ENCODE results near the gene PCCA.

The PCCA gene

GRCh38 chr13:100176801-100177400 is 88.0 kb downstream of the PCCA start:
- no peak overlapping the region for H3K4me3 ChIP-seq (ENCODE audit: low read length)
- no peak for TF ChIP-seq ZNF274 (IDR thresholded peaks at IDR 0.05; ENCODE audit: low read depth, low read length)

DNA sequence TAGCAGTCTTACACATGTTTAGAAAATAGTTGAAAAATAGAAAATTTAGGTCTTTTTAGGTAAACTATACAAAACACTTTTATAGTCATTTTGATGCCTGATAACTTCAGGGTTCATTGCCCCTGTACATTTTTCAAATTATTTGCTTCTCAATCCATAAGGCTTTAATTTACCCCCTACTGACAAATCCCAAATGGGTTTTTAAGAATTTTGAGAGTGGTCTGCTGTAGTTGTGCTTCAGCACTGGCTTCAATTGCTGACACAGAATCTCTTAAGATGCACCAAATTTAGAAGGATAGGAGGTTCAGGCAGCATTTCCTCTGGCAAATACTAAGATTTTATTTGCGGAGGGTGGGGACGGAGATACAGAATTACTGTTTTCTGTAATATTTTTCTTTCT is 89.4 kb downstream of the PCCA start:
- no peak overlapping the region for H3K4me3 ChIP-seq (ENCODE audit: low read length)
- no peak for TF ChIP-seq ZNF274 (IDR thresholded peaks at IDR 0.05; ENCODE audit: low read depth, low read length)

DNA sequence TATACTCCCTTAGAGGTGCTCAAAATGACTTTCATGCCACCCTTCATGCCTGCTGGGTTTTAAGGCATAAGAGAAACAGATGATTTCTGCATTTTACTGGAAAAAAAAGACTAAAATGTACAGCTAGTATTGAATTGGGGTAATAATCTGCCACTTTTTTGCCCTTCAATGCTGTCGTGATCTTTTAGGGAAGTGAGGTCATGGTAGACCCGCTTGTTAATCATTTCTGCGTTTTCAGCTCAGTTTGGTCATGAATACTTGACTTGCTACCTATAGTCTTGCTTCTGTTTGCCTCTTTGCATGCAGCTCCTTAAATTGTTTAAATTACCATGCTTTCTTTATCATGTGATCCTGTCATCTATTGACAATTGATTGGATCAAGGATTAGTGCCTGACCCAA is 90.4 kb downstream of the PCCA start:
- no peak for TF ChIP-seq ZNF274 (IDR thresholded peaks at IDR 0.05; ENCODE audit: low read depth, low read length)
- no peak overlapping the region for H3K4me3 ChIP-seq (ENCODE audit: low read length)

DNA sequence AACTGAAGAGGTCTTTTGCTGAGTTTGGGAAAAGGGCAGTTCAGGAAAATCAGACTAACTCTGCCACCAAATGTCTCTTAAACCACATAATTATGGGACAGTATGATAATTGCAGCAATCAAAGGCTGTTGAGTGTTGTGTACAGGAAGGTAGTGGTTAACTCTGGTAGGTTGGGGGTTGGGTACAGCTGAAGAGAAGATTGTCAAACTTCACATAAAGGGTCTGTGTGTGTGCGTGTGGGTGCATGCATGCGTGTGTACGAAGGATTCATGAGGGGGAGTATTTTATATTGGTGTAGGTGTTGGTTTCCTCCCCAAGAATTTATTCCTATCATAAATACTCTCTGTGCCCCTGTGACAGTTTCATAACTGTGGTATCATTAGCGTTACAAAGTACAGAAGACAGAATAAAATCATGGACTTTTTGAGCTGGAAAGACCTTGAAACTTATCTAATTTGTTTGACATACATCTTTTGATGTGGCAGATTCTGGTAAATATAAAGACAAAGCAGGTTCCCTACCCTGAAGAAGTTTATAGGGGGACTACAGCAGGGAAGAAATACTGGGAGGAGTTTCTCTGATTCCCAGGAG is 94.1 kb downstream of the PCCA start:
- TF ChIP-seq ZNF274 (IDR thresholded peaks at IDR 0.05; ENCODE audit: low read depth, low read length): no peak
- no peak overlapping the region for H3K4me3 ChIP-seq (ENCODE audit: low read length)

DNA sequence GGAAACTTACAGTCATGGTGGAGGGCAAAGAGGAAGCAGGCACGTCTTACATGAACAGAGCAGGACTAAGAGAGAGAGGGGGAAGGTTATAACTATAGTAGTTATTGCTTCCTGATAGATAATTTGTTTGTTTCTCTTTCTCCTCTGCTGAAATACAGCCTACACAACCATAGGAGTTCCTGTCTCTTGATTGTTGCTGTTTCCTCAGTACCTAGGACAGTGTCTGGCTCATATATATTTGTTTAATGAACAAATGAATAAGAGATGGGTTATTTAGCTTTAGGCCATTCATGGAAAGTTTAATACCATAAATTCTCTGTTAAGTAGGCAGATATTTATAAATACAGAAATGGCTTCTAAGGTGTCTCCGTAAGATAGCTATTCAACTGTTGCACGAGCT is 95.2 kb downstream of the PCCA start:
- TF ChIP-seq ZNF274 (IDR thresholded peaks at IDR 0.05; ENCODE audit: low read depth, low read length): no peak

GRCh38 chr13:100195568-100195967 is 106.7 kb downstream of the PCCA start:
- no peak for TF ChIP-seq ZNF274 (IDR thresholded peaks at IDR 0.05; ENCODE audit: low read depth, low read length)
- no peak overlapping the region for H3K4me3 ChIP-seq (ENCODE audit: low read length)

More for the DNA sequence above, 95.2 kb downstream of the PCCA start:
- H3K4me3 ChIP-seq (ENCODE audit: low read length): no peak overlapping the region

DNA sequence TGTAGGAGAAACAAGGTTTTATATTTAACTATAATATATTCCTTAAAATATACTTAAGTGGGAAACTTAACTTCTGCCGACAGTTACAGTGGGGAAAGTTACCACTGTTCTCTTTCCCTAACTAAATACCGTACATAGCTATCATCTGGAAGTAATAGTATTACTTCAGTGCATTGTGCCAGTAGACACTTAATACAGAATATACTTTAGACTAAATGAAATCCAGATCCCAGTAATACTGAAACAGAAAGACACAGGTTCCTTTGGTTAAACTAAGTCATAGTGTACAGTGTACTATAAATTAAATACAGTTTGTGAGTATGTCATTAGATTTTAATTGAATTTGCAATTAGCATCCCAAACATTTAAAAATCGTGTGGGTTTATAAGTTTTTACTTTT is 107.5 kb downstream of the PCCA start:
- TF ChIP-seq ZNF274 (IDR thresholded peaks at IDR 0.05; ENCODE audit: low read depth, low read length): no peak
- no peak overlapping the region for H3K4me3 ChIP-seq (ENCODE audit: low read length)

DNA sequence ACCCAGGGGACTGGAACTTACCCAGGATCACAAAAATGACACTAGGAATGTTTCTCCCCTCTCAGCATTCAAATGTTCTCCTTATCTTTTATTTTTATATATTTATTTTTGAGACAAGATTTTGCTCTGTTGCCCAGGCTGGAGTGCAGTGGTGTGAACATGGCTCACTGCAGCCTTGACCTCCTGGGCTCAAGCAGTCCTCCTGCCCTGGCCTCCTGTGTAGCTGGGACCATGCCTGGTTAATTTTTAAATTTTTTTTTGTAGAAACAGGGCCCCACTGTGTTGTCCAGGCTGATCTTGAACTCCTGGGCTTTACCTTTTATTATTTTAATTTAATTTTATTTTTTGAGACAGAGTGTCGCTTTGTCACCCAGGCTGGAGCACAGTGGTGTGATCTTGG is 108.2 kb downstream of the PCCA start:
- no peak overlapping the region for H3K4me3 ChIP-seq (ENCODE audit: low read length)
- no peak for TF ChIP-seq ZNF274 (IDR thresholded peaks at IDR 0.05; ENCODE audit: low read depth, low read length)

DNA sequence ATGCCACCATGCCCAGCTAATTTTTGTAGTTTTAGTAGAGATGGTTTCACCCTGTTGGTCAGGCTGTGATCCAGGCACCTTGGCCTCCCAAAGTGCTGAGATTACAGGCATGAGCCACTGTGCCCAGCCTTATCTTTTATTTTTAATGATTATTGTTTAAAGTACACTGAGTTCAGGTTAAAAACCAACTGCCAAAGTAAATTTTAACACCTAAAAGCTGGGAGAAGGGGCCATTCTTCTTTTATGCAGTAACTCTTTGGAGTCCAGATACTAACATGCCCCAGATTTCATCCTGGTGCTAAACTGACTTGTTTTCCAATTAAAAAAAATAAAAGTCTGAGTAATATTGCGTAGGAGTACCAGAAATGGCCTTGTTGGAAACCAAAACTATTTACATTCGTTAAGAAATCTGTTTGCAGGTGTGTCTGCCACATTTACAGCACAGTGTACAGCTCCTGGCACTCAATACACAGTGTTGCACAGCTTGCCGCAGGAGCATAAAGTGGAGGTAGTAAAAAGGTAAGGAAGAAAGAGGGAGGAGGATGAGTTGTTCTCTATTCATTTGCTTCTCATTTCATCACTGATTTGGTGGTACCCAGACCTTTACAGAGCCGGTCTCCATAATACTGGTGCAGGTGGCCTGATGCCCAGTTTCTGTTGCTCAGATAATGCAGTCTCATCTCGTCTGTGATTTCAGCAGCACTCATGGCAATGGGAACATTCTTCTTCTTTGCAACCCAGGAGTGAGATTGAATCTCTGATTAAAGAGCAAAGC is 108.9 kb downstream of the PCCA start:
- no peak for TF ChIP-seq ZNF274 (IDR thresholded peaks at IDR 0.05; ENCODE audit: low read depth, low read length)

GRCh38 chr13:100203696-100204367 is 114.9 kb downstream of the PCCA start:
- TF ChIP-seq ZNF274 (IDR thresholded peaks at IDR 0.05; ENCODE audit: low read depth, low read length): no peak
- H3K4me3 ChIP-seq (ENCODE audit: low read length): no peak overlapping the region

More for the DNA sequence above, 108.9 kb downstream of the PCCA start:
- no peak overlapping the region for H3K4me3 ChIP-seq (ENCODE audit: low read length)

DNA sequence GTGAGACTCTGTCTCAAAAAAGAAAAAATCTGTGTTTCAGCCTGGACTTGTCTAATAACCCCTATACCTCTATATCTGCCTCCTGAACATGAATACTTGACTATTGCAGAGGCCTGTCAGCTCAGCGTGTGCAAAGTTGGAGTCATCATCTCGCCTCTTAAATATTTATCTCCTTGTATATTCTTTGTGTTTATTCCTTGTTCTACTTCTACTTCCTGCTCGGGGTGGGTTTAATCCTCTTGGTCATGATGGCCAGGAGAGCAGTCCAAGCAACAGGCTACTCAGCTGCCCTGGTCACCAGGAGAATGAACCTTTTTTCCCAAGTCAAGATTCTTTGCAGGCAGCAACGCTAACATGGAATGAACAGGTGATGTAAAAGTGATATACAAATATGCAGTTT is 119.1 kb downstream of the PCCA start:
- H3K4me3 ChIP-seq (ENCODE audit: low read length): no peak overlapping the region
- no peak for TF ChIP-seq ZNF274 (IDR thresholded peaks at IDR 0.05; ENCODE audit: low read depth, low read length)

DNA sequence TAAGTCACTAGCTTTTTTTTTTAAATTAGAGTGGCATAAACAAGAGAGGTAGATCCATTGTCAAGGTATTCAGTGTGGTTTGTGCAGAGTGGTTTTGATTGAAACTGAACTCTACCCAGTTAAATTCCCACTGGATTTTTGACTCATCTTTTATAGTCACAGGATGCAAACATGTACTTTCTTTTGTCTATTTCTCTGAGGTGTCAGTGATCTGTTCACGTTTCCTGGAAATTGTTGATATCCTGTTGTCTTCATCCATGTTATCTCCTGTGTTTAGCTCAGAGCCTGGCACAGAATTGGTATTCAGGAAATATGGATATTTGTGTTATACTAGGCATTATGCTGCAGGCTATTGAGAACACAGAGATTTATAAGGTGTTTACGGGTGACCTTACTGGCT is 119.7 kb downstream of the PCCA start:
- no peak for TF ChIP-seq ZNF274 (IDR thresholded peaks at IDR 0.05; ENCODE audit: low read depth, low read length)
- no peak overlapping the region for H3K4me3 ChIP-seq (ENCODE audit: low read length)

- TF ChIP-seq ZNF274 (IDR thresholded peaks at IDR 0.05; ENCODE audit: low read depth, low read length): no peak
- H3K4me3 ChIP-seq (ENCODE audit: low read length): no peak overlapping the region
These were observed 121.2 kb downstream of the PCCA start for GRCh38 chr13:100209857-100210825.

Measured in GM08714 (cell line).